Measurements from ENCODE around the gene CCSER1. TPM values are rescaled to one million over a fixed set of nuclear protein-coding genes. Genes with fewer than 3 reads are reported as not detected.

Gene CCSER1
- total RNA-seq, 4 donors from 2014 or later = 4.0 to 6.0 (median 4.8) TPM

GRCh38 chr4:90498175-90498574 lies 371.0 kb downstream of the CCSER1 start:
- Histone ChIP-seq H3K9me3 (peaks cover 0 to 2% (median 0%) of the 10 kb centered on the region in 4 donors), H3K4me3 (no peak overlapping the region), H3K36me3 (no peaks in the 10 kb centered on the region), H3K27me3 (no peaks in the 10 kb centered on the region), H3K27ac (no peak overlapping the region), H3K4me1 (no peaks in the 10 kb centered on the region)
- DNase-seq (ENCODE audit: low spot score in 2 of 2) = no peak
- WGBS, 2 donors = 87 to 91% methylated on average over 2 of the region's 2 CpGs
- TF ChIP-seq POLR2A (IDR thresholded peaks at IDR 0.05) (no peak), CTCF (IDR thresholded peaks at IDR 0.05) (no peak), EP300 (IDR thresholded peaks at IDR 0.05) (no peak)

GRCh38 chr4:90503677-90504076 lies 376.5 kb downstream of the CCSER1 start:
- TF ChIP-seq EP300 (IDR thresholded peaks at IDR 0.05) = no peak
- no peak for TF ChIP-seq CTCF (IDR thresholded peaks at IDR 0.05)
- TF ChIP-seq POLR2A (IDR thresholded peaks at IDR 0.05) = no peak
- WGBS, 2 donors = 94 to 95% methylated on average over 2 of the region's 2 CpGs
- H3K36me3 ChIP-seq = no peaks in the 10 kb centered on the region

GRCh38 chr4:90515191-90515590 lies 388.0 kb downstream of the CCSER1 start:
- no peak for DNase-seq (ENCODE audit: low spot score in 2 of 2)
- TF ChIP-seq POLR2A (IDR thresholded peaks at IDR 0.05) (no peak), EP300 (IDR thresholded peaks at IDR 0.05) (no peak), CTCF (IDR thresholded peaks at IDR 0.05) (no peak)
- Histone ChIP-seq H3K27ac (no peak overlapping the region), H3K27me3 (no peaks in the 10 kb centered on the region), H3K36me3 (no peaks in the 10 kb centered on the region), H3K9me3 (no peaks in the 10 kb centered on the region), H3K4me1 (no peaks in the 10 kb centered on the region), H3K4me3 (no peak overlapping the region)

More at GRCh38 chr4:90503677-90504076, 376.5 kb downstream of the CCSER1 start:
- no peak overlapping the region for H3K4me3 ChIP-seq
- no peak overlapping the region for H3K27ac ChIP-seq
- H3K27me3 ChIP-seq = no peaks in the 10 kb centered on the region
- DNase-seq (ENCODE audit: low spot score in 2 of 2) = no peak
- H3K4me1 ChIP-seq = no peaks in the 10 kb centered on the region
- H3K9me3 ChIP-seq = peaks cover 0 to 5% (median 0%) of the 10 kb centered on the region in 4 donors

- DNase-seq (ENCODE audit: low spot score in 2 of 2) = no peak
- 73 to 87% methylated on average over 1 of the region's 1 CpG for WGBS, 2 donors
- H3K27ac ChIP-seq = no peak overlapping the region
- H3K9me3 ChIP-seq = no peaks in the 10 kb centered on the region
- H3K4me3 ChIP-seq = no peak overlapping the region
- no peaks in the 10 kb centered on the region for H3K4me1 ChIP-seq
- no peaks in the 10 kb centered on the region for H3K27me3 ChIP-seq
- TF ChIP-seq POLR2A (IDR thresholded peaks at IDR 0.05) (no peak), CTCF (IDR thresholded peaks at IDR 0.05) (no peak), EP300 (IDR thresholded peaks at IDR 0.05) (no peak)
- no peaks in the 10 kb centered on the region for H3K36me3 ChIP-seq
Observed at GRCh38 chr4:90528551-90528950, 401.4 kb downstream of the CCSER1 start.

GRCh38 chr4:90536408-90536807 lies 409.2 kb downstream of the CCSER1 start:
- Histone ChIP-seq H3K9me3 (no peaks in the 10 kb centered on the region), H3K27ac (no peak overlapping the region), H3K4me1 (no peaks in the 10 kb centered on the region), H3K4me3 (no peak overlapping the region), H3K27me3 (no peaks in the 10 kb centered on the region), H3K36me3 (no peaks in the 10 kb centered on the region)
- DNase-seq (ENCODE audit: low spot score in 2 of 2) = no peak
- no peak for TF ChIP-seq CTCF (IDR thresholded peaks at IDR 0.05)
- no peak for TF ChIP-seq POLR2A (IDR thresholded peaks at IDR 0.05)
- no peak for TF ChIP-seq EP300 (IDR thresholded peaks at IDR 0.05)
- WGBS, 2 donors = 90 to 97% methylated on average over 1 of the region's 1 CpG
